ENCODE measurements around the gene PPP6R1.

PPP6R1 gene

DNA sequence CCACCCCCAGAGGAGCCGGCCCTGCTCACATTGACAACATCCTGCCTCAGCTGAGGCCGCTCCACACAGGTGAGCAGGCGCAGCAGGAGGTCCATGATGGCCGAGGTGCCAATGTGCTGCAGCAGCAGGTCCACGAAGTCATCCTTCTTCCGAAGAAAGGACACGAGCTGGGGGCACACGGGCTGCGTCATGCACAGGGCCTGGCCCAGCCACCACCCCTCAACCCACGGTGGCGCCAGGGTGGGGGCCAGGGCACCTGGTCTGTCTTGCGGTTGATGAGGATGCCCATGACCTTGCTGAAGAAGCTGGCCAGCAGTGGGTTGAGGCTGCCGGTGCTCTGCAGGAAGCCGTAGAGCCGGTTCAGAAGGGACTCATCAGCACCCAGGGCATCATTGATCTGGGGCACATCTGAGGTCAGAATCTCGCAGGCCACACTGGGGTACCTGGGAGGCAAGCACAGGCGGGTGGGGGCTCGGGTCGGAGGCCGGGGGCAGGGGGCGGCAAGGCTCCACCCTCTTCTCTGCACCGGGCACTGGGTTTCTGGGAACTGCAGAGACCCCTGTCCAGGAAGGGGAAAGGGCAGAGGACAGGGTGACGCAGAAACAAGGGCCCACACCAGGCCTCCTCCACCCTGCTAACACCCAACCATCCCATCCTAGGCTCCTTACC lies 13.4 kb downstream of the PPP6R1 start:
- DNase-seq (ENCODE audit: low read depth in 1 of 2, low spot score in 1 of 2): no peak

DNA sequence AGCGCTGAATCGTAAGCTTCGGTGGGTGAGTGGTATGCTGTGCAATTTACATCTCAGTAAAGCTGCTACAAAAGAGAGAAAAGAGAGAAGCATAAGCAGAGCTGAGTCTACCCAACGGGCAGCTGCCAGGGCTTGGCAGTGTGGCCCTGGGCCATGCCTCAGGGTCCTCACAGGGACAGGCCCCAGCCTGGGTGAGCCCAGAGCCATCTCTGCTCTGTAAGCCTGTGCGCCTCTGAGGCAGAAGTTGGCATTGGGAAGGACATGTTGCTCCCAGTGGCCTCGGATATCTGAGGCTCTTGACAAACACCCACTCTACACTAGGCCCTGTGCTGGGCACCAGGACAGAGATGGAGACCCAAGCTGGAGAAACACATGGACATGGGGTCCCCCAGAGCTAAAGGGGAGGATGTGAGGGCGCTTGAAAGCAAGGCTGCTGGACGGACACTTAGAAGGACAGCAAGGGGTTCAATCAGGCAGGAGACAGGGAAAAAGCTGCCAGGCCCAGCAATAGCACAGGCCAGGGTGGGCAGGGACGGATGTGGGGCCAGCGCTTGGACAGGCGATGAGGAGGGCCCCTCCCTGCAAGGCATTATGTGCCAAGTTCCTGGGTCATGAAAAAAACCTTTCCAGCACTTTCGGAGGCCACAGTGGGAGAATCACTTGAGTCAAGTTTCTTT lies 14.7 kb downstream of the PPP6R1 start:
- no peak for DNase-seq (ENCODE audit: low read depth in 1 of 2, low spot score in 1 of 2)

DNA sequence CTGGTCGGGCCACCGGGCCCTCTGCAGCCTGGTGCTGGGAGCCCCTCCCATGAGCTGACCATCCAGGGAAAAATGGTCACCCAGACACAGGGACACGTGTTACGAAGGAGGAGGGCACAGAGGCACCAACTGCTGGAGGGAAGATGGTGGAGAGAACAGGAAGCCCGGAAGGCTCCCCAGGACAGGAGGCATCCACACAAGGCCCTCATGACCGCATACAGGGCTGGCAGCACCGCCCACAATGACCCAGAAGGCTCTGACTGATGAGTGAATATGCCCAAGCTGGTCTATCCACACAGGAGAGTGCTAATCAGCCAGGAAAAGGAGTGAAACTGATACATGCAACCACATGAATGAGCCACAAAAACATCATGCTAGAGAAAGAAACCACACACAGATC lies 16.3 kb downstream of the PPP6R1 start:
- no peak for DNase-seq (ENCODE audit: low read depth in 1 of 2, low spot score in 1 of 2)

DNA sequence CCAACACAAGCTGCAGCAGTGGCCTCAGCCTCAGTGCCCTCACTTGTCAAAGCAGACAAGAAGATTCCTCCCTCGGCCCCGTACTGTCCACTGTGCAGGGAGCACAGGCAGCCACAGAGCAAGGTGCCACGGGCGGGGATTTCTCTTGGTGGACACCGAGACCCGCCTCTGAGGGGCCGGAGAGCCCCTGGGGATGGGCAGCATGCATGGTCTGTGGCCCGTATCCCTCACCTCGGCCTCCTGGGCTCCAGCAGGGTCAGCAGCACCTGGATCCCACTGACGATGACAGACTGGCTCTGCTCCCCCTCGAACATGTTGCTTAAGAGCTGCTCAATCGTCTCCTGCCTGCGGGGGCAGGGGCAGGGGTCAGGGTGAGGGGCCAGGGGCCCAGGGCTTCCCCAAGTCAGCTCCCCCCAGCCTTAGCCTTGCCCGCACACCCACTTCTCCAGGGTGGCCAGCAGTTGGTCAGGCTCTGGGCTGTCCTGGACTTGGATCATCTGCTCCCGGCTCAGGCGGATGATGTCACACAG lies 16.8 kb downstream of the PPP6R1 start:
- DNase-seq (ENCODE audit: low read depth in 1 of 2, low spot score in 1 of 2): no peak

GRCh38 chr19:55241143-55241934 lies 17.5 kb downstream of the PPP6R1 start:
- no peak for DNase-seq (ENCODE audit: low read depth in 1 of 2, low spot score in 1 of 2)

DNA sequence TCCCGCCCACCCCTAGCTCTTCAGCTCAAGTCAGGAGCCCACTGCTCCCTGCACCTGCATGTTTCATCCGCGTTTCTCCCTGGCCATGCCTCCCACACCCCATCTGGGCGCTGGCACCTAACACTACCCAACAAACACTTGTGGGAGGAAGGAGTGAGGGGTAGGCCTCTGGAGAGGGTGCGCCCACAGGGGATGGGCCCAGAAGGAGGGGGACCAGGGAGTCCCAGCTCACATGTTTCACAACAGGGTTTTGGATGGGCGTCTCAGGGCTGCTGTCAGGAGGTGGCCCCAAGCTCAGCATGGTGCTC lies 18.1 kb downstream of the PPP6R1 start:
- no peak for DNase-seq (ENCODE audit: low read depth in 1 of 2, low spot score in 1 of 2)

- no peak for DNase-seq (ENCODE audit: low read depth in 1 of 2, low spot score in 1 of 2)
These were observed 19.8 kb downstream of the PPP6R1 start for GRCh38 chr19:55239004-55239403.

GRCh38 chr19:55238030-55238429 lies 20.8 kb downstream of the PPP6R1 start:
- DNase-seq (ENCODE audit: low read depth in 1 of 2, low spot score in 1 of 2): no peak

- no peak for DNase-seq (ENCODE audit: low read depth in 1 of 2, low spot score in 1 of 2)
These were observed 25.8 kb downstream of the PPP6R1 start for GRCh38 chr19:55232986-55233385.

DNA sequence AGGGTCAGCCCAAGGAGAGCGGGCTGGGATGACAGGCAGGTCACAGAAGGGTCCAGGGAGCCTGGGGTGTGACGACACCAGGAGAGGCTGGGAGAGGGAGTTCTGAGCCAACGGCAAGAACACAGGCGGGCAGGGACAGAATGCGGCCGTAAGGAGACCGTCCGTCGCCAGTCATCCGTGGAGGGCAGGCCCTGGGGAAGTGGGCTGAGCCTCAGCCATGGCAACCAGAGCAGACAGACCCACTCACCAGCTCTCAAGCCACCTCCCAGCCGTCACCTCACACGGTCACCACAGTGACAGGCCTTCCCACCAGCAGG lies 26.6 kb downstream of the PPP6R1 start:
- no peak for DNase-seq (ENCODE audit: low read depth in 1 of 2, low spot score in 1 of 2)

DNA sequence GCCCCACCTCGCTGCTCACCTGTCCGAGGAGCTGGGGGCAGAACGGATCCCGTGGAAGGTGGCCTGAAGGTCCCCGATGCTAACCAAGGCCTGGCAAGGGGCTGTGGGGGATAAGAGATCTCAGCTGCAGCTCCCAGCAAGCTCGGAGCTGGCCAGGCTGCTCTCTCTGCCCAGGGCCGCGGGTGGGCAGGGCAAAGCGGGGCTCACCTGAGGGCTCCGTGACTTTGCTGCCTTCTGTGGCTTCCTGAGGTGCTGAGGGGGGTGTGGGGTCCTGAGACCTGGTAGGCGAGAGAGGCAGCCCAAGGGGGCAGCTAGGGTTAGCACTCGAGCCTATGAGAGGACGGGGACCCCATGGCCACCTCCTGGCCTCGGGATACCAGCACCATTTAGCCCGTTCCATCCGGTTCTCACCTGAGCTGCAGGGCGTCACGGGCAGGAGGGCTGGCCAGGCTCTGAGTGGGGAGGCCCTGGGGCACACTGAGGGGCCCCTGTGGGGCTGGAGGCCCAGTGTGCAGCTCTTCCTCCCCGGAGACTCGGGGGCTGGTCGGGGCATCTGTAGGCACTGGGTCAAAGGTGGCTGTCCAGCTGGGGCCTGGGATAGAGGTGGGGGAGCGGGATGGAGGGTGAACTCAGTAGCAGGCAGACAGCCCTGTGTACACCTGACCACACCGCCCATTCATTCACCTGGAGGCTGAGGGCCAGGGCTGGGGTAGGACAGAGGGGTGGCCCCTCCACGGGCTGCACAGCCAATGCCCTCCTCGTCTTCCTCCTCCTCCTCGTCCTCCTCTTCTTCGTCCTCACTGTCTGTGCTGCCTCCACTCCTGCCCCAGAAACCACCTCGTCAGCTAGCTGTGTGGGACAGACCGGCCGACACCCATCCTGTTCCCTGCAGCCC lies 27.2 kb downstream of the PPP6R1 start:
- DNase-seq (ENCODE audit: low read depth in 1 of 2, low spot score in 1 of 2): no peak

GRCh38 chr19:55230780-55231179 lies 28.0 kb downstream of the PPP6R1 start:
- DNase-seq (ENCODE audit: low read depth in 1 of 2, low spot score in 1 of 2): no peak

- no peak for DNase-seq (ENCODE audit: low read depth in 1 of 2, low spot score in 1 of 2)
These were observed 28.5 kb downstream of the PPP6R1 start for GRCh38 chr19:55230329-55230728.

- no peak for DNase-seq (ENCODE audit: low read depth in 1 of 2, low spot score in 1 of 2)
These were observed 29.0 kb downstream of the PPP6R1 start for GRCh38 chr19:55229789-55230182.

DNA sequence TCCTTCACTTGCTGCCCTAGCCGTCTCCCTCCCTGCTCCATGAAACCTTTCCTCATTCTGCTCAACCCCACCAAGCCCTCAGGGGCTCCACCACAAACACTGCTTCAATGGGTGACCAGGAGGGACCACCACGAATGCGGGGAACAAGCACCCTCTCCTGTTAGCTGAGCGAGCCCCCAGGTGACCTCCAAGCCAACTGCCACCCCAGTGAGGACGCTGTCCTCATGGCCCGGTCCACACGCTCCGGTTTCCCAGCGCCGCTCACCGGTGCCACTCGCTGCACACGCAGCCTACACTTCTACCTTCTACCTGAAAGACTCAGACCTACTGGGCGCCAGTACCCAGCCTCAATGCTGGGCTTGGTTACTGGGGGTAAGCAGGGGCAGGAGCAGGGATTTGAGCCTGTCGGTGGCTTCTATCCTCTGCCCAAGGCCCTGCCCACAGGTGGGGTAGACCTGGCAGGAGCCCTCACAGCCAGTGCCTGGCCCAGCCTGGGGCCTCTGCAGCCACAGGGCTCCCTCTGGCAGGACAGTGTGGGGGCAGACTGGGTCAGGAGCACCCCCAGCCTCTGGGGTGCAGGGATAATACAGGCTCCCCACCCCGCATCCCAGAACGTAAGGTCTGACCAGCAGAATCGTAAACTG lies 29.6 kb downstream of the PPP6R1 start:
- no peak for DNase-seq (ENCODE audit: low read depth in 1 of 2, low spot score in 1 of 2)

DNA sequence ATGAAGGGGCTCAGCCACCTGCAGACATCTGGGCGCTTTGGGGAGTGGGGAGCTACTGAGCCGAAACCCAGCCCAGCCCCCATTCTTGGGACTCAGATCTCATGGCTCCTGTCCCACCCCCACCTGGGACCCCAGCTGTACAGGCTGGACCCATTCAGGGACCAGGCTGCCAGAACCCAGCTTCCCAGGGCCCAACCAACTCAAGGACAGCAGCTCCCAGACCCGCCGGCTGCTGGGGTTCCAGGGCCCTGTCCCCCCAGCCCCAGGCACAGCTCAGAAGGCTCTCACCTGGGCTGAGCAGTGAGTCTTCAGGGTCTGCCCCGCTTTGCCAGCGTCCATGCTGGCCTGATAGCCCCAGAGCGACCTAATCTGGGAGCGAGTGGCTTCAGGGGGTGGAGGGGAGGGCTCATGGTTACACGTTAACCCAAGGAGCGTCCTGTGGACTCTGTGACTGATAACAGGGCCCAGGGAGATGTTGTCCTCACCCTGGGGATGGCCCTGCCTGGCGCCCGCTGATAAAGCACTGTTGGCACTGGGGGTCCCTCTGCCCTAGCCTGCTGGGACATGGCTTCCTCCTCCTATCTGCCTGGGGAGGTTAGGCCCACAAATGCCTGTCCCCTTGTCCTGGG lies 30.3 kb downstream of the PPP6R1 start, which contains the start of gene TMEM86B:
TSS of gene TMEM86B (minus strand) at position 361 of the 629 bp plus-strand sequence. CDS start at position 339, 22 bp downstream.
- DNase-seq (ENCODE audit: low read depth in 1 of 2, low spot score in 1 of 2): no peak

GRCh38 chr19:55228015-55228391 lies 30.8 kb downstream of the PPP6R1 start:
- no peak for DNase-seq (ENCODE audit: low read depth in 1 of 2, low spot score in 1 of 2)

GRCh38 chr19:55227241-55228014 lies 31.4 kb downstream of the PPP6R1 start:
- no peak for DNase-seq (ENCODE audit: low read depth in 1 of 2, low spot score in 1 of 2)

DNA sequence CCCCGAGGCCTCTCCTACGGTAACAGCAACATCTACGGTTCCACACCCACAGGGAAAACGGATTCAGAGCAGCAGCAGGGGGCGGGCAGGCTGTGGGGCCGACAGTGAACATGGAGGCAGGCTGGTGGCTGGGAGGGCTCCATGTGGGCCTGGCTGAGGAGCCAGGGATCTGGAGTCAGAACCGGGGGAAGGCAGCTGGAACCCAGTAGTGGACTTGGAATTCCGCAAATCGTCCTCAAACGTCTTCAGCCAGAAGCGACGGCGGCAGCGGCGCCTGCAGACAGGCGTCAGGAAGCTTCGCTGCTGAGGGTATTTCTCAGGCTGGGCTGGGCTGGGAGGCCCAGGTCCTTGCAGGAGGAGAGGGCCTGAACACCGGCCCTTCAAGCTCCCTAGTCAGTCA lies 32.0 kb downstream of the PPP6R1 start:
- no peak for DNase-seq (ENCODE audit: low read depth in 1 of 2, low spot score in 1 of 2)

GRCh38 chr19:55226273-55226672 lies 32.5 kb downstream of the PPP6R1 start:
- DNase-seq (ENCODE audit: low read depth in 1 of 2, low spot score in 1 of 2): no peak

Measured in stimulated activated CD4-positive, alpha-beta T cell treated with anti-CD3 and anti-CD28 coated beads, Interleukin-15, amount 100 ng/mL, for 1 hour (primary cell).